ENCODE data around the gene FRMD1. TPM values are rescaled to one million over a fixed set of nuclear protein-coding genes. Genes with fewer than 3 reads are reported as not detected.

Gene FRMD1
- total RNA-seq, 4 donors from 2014 or later: 0.13 TPM; not detected in 3

GRCh38 chr6:168107191-168107983 lies 28.4 kb upstream of the FRMD1 start:
- H3K36me3 ChIP-seq: no peaks in the 10 kb centered on the region
- intact Hi-C loops (cut with DNase I): no loop called here
- H3K9me3 ChIP-seq: no peaks in the 10 kb centered on the region
- TF ChIP-seq POLR2A (IDR thresholded peaks at IDR 0.05) (no peak), CTCF (IDR thresholded peaks at IDR 0.05) (no peak)
- H3K4me3 ChIP-seq (replicated peaks in 1 of 3): no peak overlapping the region
- 84 to 88% methylated on average over 8 of the region's 8 CpGs for WGBS, 2 donors
- H3K27me3 ChIP-seq: no peaks in the 10 kb centered on the region
- H3K27ac ChIP-seq: no peak overlapping the region
- DNase-seq: no peak
- no peaks in the 10 kb centered on the region for H3K4me1 ChIP-seq

GRCh38 chr6:168106633-168107005 lies 27.6 kb upstream of the FRMD1 start:
- H3K36me3 ChIP-seq: no peaks in the 10 kb centered on the region
- no peaks in the 10 kb centered on the region for H3K9me3 ChIP-seq
- peaks cover 1 to 3% of the 10 kb centered on the region in 2 donors for H3K4me1 ChIP-seq
- TF ChIP-seq CTCF (IDR thresholded peaks at IDR 0.05) (no peak), POLR2A (IDR thresholded peaks at IDR 0.05) (no peak)
- H3K27me3 ChIP-seq: peaks cover 2% of the 10 kb centered on the region
- WGBS, 2 donors: 74 to 89% methylated on average over 3 of the region's 3 CpGs
- DNase-seq: no peak
- H3K4me3 ChIP-seq (replicated peaks in 1 of 3): no peak overlapping the region
- H3K27ac ChIP-seq: no peak overlapping the region
- intact Hi-C loops (cut with DNase I): no loop called here

GRCh38 chr6:168105813-168106632 lies 27.0 kb upstream of the FRMD1 start:
- 64 to 72% methylated on average over 12 of the region's 12 CpGs for WGBS, 2 donors
- intact Hi-C loops (cut with DNase I): no loop called here
- no peak overlapping the region for H3K4me3 ChIP-seq (replicated peaks in 1 of 3)
- no peaks in the 10 kb centered on the region for H3K36me3 ChIP-seq
- H3K27me3 ChIP-seq: peaks cover 8% of the 10 kb centered on the region
- no peaks in the 10 kb centered on the region for H3K9me3 ChIP-seq
- peaks cover 7 to 9% of the 10 kb centered on the region in 2 donors for H3K4me1 ChIP-seq
- DNase-seq: no peak
- no peak for TF ChIP-seq POLR2A (IDR thresholded peaks at IDR 0.05)
- TF ChIP-seq CTCF (IDR thresholded peaks at IDR 0.05): no peak
- H3K27ac ChIP-seq: no peak overlapping the region

GRCh38 chr6:168104636-168105035 lies 25.6 kb upstream of the FRMD1 start:
- TF ChIP-seq CTCF (IDR thresholded peaks at IDR 0.05): no peak
- no peak for TF ChIP-seq POLR2A (IDR thresholded peaks at IDR 0.05)
- Histone ChIP-seq H3K9me3 (no peaks in the 10 kb centered on the region), H3K4me1 (peaks cover 8 to 11% of the 10 kb centered on the region in 2 donors), H3K27ac (no peak overlapping the region), H3K4me3 (replicated peaks in 1 of 3) (no peak overlapping the region), H3K27me3 (peaks cover 13% of the 10 kb centered on the region), H3K36me3 (no peaks in the 10 kb centered on the region)
- 85 to 92% methylated on average over 10 of the region's 10 CpGs for WGBS, 2 donors
- no peak for DNase-seq
- intact Hi-C loops (cut with DNase I): no loop called here
